HG02970 (cell line): ENCODE data around the gene PLEKHH1.

Experiments
- ATAC-seq: cut with Tn5 transposase; IDR thresholded peaks from one replicate; pipeline ENCODE4 v1.9.1; 2021; ENCODE audit warnings: mild to moderate bottlenecking, moderate library complexity, moderate number of reproducible peaks; ENCODE audit not compliant: unreplicated experiment, low FRiP score

PLEKHH1 gene

DNA sequence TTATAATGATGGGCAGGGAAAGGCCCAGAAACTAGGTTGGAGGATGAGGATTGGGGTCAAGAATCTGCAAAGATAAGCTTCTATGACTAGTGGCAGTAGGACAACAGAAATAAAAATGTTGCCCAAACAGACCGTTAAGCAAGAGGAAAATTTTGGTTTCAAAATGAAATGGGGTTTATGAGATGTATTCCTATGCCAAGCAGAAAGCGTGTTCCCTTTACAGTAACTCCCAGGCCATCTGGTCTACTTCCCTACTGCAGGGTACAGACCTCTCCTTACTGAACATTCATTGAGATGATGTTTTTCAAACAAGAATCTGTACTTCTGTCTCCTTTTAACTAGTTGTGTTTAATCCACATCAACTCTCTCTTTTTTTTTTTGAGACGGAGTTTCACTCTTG lies 24.1 kb upstream of the PLEKHH1 start:
- ATAC-seq = no peak

- ATAC-seq = no peak
Observed at GRCh38 chr14:67510121-67510520, 23.0 kb upstream of the PLEKHH1 start.

DNA sequence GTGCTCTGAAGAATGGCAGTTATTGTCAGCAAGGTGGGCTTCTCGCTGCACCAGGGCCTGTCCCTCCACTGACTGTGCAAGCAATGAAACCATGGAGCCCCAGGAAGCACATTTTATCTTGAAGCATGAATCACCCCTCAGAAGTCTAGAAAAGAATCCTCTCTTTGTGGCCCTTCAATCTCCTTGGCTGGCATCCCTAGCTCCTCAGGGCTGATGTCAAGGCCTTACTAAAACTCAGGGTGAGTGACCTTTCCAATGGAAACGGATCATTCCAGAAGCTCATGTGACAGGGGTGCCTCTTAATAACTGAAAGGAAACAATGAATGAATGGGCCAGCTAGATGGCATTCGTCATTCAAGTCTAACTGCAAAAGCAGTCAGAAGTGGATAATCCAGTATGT lies 22.3 kb upstream of the PLEKHH1 start:
- ATAC-seq = no peak

DNA sequence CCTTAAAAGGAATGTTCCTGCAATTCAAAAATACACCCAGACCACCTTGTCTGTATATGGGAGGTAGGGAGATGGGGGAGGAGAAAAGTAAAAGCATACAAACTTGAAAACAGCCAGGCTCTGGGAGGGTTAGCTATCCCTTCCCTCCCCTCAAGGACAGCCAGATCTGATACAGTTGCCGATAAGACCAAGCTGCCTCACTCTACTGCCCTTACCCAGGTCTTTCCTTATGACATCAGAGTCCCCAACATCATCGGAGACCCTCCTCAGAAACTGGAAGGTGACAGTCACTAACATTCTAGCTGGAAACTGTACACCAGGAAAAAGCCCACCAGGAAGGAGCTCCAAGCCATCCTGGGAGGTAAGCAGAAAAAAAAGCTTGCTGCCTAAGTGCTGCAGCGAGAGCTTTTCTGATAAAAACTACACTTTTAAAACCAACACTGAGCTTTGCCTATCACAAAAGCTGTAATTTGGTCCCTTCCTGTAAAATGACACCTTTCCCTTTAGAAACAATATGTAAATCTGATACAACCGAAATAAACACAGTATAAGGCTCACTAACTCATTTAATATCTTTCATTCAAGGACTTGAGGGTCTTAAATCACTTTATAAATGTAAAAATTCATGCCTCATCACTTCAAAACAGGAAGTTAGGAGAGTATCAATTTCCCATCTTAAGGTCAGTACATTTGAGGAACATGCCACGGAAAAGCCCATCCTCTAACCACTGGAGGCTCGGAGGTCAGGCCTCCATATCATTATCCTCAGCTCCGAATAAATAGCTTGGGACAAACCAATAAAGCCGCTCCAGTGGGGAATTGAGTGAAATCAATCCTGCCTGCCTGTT lies 20.4 kb upstream of the PLEKHH1 start:
- ATAC-seq = no peak

- ATAC-seq = no peak
Observed at GRCh38 chr14:67513631-67514108, 19.4 kb upstream of the PLEKHH1 start.

- ATAC-seq = no peak
Observed at GRCh38 chr14:67514203-67514607, 18.9 kb upstream of the PLEKHH1 start.

DNA sequence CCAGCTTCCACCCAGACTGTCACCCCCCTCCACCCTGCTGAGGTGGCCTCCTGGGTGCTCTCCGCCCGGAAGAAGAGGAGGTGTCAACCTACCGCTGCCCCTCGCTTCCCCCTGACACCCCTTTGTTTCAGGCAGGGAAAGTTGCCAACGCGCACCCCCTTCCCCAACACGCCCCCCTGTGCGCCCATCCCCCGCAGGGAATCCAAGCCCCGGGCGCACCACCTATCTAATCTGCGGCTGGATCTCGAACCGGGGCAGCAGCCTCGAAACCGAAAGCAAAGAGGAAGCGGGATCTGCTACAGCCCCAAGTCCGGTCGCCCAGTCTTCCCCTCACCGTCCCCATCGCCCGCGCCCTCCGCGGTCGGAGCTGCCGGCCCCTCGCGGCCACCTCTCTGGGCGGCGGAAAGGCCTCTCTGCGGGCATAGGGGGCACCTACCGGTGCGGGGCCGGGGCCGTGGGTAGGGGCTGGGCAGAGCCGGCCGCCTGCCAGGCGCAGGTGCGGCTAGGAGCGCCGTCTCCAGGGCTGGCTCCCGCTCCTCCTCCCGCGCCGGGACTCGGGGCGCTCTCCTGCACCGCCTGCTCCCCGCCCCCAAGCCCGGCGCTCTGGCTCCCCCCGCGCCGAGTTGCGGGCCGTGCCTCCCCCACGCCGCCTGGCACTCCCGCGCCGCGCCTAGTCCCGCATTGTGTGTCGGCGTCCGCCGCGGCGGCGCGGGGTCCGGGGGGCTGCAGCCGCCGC lies 18.3 kb upstream of the PLEKHH1 start:
- no peak for ATAC-seq

- ATAC-seq = no peak
Observed at GRCh38 chr14:67515386-67516079, 17.6 kb upstream of the PLEKHH1 start.

GRCh38 chr14:67516676-67517075 lies 16.4 kb upstream of the PLEKHH1 start:
- ATAC-seq = no peak

GRCh38 chr14:67517083-67517482 lies 16.0 kb upstream of the PLEKHH1 start:
- ATAC-seq = no peak

DNA sequence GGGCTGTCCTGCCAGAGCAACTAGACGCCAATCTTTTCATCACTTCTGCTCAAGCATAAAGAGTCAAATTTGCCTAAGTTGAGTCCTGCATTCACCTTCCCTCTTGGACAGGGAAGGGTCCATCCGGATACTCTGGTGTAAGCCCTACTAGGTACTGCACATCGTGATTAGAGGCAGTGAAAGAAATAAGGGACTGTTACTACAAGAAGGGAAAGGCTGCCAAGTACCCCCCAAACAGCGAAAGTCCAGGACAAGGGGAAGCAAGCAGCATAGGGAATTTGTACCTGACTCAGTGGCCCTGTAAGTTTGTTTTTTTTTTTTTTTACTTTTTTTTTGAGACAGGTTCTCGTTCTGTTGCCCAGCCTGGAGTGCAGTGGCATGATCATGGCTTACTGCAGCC lies 13.7 kb upstream of the PLEKHH1 start:
- no peak for ATAC-seq

DNA sequence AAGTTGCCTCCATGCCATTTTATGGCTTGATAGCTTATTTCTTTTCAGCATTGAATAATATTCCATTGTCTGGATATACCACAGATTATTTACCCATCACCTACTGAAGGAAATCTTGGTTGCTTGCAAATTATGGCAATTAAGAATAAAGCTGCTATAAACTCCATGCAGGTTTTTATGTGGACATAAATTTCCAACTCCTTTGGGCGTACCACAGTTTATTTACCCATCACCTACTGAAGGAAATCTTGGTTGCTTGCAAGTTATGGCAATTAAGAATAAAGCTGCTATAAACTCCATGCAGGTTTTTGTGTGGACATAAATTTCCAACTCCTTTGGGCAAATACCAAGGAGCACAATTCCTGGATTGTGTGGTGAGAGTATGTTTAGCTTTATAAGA lies 12.6 kb upstream of the PLEKHH1 start:
- no peak for ATAC-seq

DNA sequence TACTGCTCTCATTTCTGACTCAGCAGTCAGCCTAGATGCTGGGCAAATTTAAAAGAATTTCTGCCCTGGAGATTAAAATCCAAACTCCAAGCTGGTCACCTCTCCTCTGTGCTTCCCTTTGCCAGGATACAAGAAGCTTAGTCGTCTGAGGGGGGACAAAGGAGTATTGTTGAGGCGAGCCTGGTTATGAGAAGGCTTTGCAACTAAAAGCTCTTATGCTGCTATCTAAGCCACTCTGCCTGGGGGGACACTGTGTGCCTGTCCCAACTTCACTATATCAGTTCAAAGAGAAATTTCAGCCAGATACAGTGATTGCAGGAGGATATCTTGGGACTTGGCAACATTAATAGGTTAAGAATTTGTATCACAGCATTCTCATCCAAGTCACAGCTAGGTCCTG lies 10.8 kb upstream of the PLEKHH1 start:
- no peak for ATAC-seq

DNA sequence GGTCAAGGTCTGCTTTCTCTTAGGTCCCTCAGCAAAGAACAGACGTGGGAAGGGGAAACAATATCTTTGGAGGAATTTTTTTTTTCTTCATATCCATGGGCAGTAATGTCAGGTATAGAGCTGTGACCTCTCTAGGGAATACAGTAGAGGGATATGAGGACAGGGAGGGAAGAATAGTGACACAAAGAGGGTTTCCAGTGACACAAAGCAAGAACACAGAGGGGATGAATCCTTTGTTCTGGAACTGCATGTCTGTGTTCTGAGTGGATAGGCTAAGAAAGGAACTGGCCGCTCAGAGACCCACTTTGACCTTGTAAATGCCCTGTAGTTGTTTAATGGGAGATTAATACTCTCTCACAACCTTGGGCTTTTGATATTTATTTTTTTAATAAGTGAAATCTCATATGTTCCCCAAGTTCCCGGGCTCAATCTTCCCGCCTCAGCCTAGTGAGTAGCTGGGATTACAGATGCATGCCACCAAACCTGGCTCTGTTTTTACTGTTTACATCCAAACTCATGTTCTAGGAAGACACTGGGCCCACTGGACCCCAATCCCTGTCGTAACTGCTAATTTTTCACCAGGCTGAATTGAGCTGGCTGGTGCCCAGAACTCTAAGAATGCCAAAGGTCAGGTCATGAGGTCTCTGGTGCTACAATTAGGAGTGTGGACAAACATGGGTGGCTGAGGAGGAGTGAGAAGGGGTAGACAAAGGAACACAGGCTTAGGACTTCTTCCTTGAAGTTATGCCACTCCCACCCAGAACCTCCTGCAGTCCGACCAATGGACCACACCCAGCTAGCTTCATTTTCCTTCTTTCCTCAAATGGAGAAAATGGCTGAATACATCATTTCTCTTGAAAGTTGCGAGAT lies 9.1 kb upstream of the PLEKHH1 start:
- ATAC-seq = no peak

DNA sequence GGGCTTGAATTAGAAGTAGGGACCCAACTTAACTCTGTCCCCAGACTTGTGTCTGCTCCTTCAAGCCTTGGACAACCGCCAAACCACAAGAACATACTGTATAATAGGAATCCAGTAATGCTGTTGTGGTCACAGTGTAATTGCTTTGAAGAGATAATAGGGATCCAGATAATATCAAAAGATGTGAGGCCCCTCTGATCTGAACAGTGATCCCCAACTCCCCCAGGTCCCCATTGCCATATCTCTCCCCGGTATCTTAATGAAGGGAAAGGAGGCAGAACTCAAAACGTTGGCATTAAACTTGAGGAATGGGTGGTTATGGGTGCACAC lies 8.5 kb upstream of the PLEKHH1 start:
- ATAC-seq = no peak

- ATAC-seq = no peak
Observed at GRCh38 chr14:67525389-67525788, 7.7 kb upstream of the PLEKHH1 start.

DNA sequence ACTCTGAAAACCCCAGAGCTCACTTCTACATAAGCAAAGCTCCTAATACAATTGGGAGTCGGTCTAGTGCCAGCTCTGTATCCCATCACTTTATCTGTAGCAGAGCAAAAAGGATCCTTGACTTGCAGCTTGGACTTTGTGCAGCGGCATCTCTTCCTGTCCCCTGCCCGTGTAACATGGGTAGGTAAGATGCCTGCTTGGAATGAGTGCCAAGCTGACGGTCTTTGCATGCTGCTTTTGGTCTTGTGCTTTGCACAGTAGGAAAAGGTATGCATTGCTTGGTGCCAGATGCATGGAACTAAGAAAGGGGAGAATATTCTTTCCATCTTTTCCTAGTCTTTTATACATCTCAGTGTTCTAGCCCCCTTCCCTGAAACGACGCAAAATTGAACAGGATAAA lies 6.9 kb upstream of the PLEKHH1 start:
- no peak for ATAC-seq

DNA sequence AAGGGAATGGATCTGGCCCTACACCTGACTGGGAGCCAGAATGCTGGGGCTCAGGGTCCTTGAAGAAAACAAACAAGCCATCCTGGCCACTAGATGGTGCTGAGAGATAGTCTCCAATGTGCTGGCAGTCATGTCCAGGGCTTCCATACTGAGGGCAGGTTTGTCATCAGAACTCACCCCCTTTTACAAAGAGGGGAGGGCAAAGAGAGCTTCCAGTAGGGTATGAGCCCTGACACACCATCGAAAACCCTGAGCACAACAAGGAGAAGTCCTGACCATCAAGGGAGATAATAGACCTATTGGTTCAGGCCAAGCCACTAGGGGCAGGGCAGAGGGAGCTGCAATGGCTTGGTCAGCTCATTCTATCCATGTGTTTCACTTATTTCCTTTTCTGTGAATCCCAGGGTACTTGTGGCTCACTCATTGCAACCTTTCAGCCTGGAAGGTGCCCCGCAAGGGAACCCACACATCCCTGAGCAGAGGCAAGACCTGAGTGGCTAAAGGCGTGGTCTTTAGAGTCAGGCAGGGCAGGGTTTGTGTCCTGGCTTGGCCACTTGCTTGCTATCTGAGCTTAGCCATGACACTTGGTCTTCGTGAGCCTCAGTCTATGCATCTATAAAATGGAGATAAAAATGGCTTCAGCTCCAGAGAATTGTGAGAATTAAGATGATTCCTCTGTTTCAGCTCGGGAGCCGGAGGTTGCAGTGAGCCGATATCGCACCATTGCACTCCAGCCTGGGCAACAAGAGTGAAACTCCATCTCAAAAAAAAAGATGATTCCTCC lies 6.2 kb upstream of the PLEKHH1 start:
- ATAC-seq = no peak

DNA sequence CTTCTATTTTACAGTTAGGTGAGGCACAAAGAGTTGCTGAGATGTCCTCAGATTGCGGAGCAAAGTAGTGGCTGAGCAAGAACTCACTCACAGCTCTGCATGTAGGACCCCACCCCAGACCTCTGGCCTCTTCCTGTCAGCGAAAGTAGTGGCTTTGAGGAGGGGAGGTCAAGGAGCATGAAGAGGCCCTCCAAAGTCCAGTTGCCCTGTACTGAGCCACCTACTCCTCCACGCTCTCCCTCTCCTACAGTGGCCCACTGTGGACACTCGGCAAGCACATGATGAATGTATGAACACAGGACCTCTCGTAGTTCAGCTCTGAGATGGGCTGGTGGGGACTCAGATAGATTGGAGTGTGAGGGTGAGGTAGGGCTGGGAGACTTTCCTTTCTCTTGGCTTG lies 5.3 kb upstream of the PLEKHH1 start:
- ATAC-seq = no peak

GRCh38 chr14:67528276-67528675 lies 4.8 kb upstream of the PLEKHH1 start:
- ATAC-seq = no peak
